Measurements from ENCODE around the gene RPL7A.
"Not testable (repeated sequence)": the region's sequence is repeated elsewhere in the genome, so short reads cannot be mapped to it uniquely, and the experiment has no call there.

The RPL7A gene

GRCh38 chr9:133370685-133371084 lies 22.7 kb downstream of the RPL7A start:
- DNase-seq, result no peak

DNA sequence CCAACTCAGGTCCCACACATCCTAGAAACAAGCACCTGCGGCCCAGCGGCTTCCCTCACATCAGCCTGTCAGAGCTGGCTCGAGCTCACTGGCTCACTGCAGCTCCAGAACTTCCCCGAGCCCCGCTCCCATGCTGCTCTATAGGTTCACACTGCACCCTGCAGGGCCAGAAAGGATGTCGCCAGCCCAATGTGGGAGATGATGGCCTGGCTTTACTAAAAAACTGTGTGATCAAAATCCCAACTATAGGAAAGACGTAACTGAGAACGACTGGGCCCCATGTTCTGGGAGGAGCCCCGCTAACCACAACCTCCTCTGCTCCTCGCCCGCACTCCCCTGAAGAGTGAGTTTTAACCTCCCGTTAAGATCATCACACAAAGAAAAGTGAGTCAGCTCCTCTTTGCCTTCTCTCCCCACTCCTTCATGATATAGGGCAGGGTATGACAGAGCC lies 23.3 kb downstream of the RPL7A start:
- peak; percentile 25 for DNase-seq

- no peak for DNase-seq
Measured at GRCh38 chr9:133372144-133372543, 24.1 kb downstream of the RPL7A start.

- DNase-seq, result no peak
Measured at GRCh38 chr9:133374612-133375115, 26.6 kb downstream of the RPL7A start.

DNA sequence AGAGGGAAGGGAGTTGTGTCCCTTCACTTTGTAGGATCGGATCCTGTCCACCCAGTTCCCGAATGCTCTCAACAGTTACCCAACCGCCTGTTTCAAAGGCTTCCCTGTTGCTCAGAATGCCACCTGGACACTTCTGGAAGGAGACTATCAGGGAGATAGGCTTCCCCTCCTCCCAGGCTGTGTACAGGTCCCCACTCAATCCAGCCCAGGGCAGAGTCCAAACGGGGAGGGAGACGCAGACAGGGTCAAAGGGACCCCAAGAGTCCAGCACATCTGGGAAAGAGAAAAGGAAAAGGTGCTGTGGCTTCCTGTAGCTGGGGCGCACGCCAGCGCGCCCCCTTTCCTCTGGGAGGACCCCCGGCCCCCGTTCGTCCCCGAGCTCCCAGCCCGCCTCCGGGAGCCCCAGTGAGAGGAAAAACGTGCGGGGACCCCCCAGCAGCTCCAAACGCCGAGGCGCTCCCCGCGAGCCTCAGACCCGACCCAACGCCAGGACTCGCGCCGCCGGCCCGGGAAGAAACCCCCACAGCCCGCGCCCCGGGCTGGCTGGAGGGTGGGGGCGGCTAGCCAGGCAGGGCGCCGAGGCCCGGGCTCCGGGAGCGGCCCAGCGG lies 27.2 kb downstream of the RPL7A start:
- DNase-seq, result peak; percentile 33

- DNase-seq, result peak; percentile 92
Measured at GRCh38 chr9:133375724-133376654, 28.0 kb downstream of the RPL7A start, which contains the start of the genes STKLD1 and SURF4. Gene STKLD1, plus strand, starts transcription at chr9:133376366. Its CDS starts 108 bp downstream, at chr9:133376474. Gene SURF4, minus strand, starts transcription at chr9:133376060. Its CDS starts 91 bp downstream, at chr9:133375969.

- not testable (repeated sequence) for DNase-seq
Measured at GRCh38 chr9:133377280-133377679, 29.3 kb downstream of the RPL7A start.

DNA sequence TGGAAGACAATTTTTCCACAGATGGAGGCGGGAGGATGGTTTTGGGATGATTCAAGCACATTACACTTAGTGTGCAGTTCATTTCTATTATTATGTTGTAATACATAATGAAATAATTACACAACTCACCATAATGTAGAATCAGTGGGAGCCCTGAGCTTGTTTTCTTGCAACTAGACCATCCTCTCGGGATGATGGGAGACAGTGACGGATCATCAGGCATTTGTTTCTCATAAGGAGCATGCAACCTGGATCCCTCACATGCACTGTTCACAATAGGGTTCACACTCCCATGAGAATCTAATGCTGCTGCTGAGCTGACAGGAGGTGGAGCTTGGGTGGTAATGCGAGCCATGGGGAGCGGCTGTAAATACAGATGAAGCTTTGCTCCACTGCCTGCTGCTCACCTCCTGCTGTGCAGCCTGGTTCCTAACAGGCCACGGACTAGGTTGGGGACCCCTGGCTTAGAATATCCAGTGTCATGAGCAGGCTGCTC lies 29.8 kb downstream of the RPL7A start:
- no peak for DNase-seq

GRCh38 chr9:133378408-133378962 lies 30.5 kb downstream of the RPL7A start:
- no peak for DNase-seq

- DNase-seq, result no peak
Measured at GRCh38 chr9:133379153-133380086, 31.4 kb downstream of the RPL7A start.

- no peak for DNase-seq
Measured at GRCh38 chr9:133380734-133381133, 32.7 kb downstream of the RPL7A start.

DNA sequence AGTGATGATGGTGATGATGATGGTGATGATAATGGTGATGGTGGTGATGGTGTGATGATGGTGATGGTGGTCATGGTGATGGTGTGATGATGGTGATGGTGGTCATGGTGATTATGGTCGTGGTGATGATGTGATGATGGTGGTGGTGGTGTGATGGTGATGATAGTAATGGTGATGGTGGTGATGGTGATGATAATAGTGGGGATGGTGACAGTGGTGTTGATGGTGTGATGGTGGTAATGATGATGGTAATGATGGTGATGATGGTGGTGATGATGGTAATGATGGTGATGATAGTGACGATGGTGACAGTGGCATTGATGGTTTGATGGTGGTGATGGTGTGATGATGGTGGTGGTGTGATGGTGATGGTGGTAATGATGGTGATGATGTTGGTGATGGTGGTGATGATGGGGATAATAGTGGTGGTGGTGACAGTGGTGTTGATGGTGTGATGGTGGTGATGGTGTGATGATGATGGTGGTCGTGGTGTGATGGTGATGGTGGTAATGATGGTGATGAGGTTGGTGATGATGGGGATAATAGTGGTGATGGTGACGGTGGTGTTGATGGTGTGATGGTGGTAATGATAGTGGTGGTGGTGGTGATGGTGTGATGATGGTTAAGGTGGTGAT lies 34.6 kb downstream of the RPL7A start:
- no peak for DNase-seq

GRCh38 chr9:133383438-133383837 lies 35.4 kb downstream of the RPL7A start:
- no peak for DNase-seq

DNA sequence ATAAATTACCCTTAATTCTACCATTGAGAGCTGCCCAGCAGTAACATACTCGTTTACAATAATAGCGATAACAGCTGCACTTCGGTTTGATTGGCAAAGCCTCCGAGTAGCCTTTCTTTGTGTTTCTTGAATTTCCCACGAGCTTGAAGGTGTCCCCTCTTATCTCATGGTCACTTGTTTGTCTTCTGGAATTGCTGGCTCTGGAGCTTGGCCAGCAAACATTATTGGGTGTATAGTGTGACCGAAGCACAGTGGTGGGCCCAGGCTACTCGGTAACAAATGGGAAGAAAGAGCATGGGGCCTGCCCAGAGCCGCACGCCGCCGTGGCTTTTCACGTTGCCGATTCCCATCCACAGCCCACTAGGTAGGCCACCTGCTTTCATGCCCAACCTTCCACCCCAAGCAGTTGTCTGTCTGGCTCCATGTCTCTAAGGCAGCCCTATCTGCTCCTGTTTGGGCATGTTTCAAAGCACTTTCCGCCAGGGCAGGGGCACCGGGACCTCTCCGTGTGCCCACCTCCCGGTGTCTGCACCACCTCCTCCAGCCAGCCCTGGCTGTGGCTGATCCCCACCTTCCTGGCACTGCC lies 36.8 kb downstream of the RPL7A start:
- no peak for DNase-seq

GRCh38 chr9:133385452-133385851 lies 37.4 kb downstream of the RPL7A start:
- DNase-seq, result no peak

- no peak for DNase-seq
Measured at GRCh38 chr9:133386338-133386737, 38.3 kb downstream of the RPL7A start.

DNA sequence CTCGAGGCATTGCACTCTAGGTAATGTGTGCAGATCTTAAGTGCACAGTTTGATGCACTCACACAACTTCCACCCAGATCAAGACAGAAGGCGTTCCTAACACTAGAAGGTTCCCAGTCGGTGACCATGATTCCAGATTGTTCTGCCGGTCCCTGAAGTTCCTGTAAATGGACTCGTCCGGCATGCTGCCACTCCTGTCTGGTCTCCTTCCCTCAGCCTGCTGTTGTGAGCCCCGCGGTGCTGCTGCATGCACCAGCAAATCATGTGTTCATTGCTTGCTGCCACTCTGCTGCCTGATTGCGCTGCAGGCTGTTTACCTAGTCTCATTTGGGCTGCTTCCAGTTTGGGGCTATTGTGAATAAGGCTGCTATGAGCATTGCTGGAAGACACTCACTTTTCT lies 39.7 kb downstream of the RPL7A start:
- DNase-seq, result no peak

DNA sequence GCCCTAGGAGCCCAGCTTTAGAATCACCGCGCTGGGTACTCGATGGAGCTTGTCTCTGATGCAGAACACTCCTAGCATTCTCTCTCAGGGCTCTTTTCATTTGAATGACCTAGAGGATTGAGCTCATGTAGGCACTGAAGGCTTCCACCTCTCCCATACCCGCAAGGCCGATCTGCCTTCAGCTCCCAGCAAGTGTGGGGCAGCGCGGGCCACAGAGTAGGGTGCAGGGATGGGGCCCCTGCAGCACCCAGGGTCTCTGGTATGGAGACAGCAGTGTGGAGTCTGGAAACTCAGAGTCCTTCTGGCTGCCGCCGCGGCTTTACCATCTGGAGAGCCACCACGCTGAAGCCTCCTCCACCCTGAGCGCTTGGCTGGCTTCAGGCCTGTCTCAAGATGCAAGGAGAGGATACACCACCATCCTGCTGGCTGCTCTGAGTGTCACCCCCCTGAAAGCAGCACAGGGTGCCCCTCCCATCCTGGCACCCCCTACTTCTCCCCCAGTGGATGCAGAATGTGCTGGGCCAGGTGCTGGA lies 41.1 kb downstream of the RPL7A start:
- no peak for DNase-seq

- no peak for DNase-seq
Measured at GRCh38 chr9:133389562-133389961, 41.5 kb downstream of the RPL7A start.

DNA sequence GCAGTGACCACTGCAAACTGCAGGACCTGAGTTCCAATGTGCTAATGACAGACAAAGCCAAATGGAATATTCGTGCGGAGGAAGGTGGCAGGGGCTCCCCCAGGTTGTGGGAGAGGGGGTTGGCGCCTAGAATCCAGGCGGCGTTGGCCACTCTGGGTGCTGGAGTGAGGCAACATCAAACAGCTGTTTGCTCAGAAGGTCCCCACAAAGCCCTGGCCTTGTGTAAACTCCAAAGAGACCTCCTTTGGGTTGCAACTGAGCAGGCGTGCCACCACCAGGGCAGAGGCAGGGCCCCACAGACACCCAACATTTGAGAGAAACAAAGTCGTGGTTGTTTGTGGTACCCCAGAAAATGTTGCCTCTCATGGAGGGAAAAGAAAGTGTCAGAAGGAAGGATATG lies 42.7 kb downstream of the RPL7A start:
- DNase-seq, result no peak

- not testable (repeated sequence) for DNase-seq
Measured at GRCh38 chr9:133391449-133391848, 43.4 kb downstream of the RPL7A start.
